GM21717 (cell line): Measurements from ENCODE around the gene POU6F1.
A peak's percentile ranks its signal among the peaks of the same experiment; 100 is the strongest.

Experiments
- ATAC-seq: cut with Tn5 transposase; IDR thresholded peaks from one replicate; pipeline ENCODE4 v1.9.1; 2021; ENCODE audit warnings: mild to moderate bottlenecking, moderate library complexity; ENCODE audit not compliant: unreplicated experiment

POU6F1 gene

GRCh38 chr12:51171884-51172514, 45.9 kb downstream of the POU6F1 start:
- ATAC-seq, result peak; percentile 20

GRCh38 chr12:51163795-51164194, 54.1 kb downstream of the POU6F1 start:
- ATAC-seq, result no peak

GRCh38 chr12:51162217-51162616, 55.6 kb downstream of the POU6F1 start:
- ATAC-seq, result no peak

- ATAC-seq, result no peak
Measured at GRCh38 chr12:51160814-51161459, 56.9 kb downstream of the POU6F1 start.

GRCh38 chr12:51156245-51156765, 61.6 kb downstream of the POU6F1 start:
- no peak for ATAC-seq

- ATAC-seq, result no peak
Measured at GRCh38 chr12:51152953-51153352, 64.9 kb downstream of the POU6F1 start.

GRCh38 chr12:51150777-51151176, 67.1 kb downstream of the POU6F1 start:
- no peak for ATAC-seq

GRCh38 chr12:51147309-51147708, 70.6 kb downstream of the POU6F1 start:
- ATAC-seq, result no peak

GRCh38 chr12:51139292-51139844, 78.5 kb downstream of the POU6F1 start:
- ATAC-seq, result no peak
